ENCODE data around the gene UROS.

Gene UROS

GRCh38 chr10:125783408-125783807 lies 39.6 kb downstream of the UROS start:
- Histone ChIP-seq H4K20me1 (ENCODE audit: control insufficient read depth, insufficient read depth, low read depth, low read length) (no peaks in the 10 kb centered on the region), H3K27me3 (ENCODE audit: control insufficient read depth, low read length) (no peaks in the 10 kb centered on the region), H3K79me2 (ENCODE audit: control insufficient read depth, low read length) (no peaks in the 10 kb centered on the region), H3K36me3 (ENCODE audit: control insufficient read depth, low read length) (no peaks in the 10 kb centered on the region; the same call in 1 of the 2 replicates), H3K4me3 (ENCODE audit: low read length) (no peak overlapping the region), H3K4me1 (ENCODE audit: control insufficient read depth, low read length) (peaks cover 9% of the 10 kb centered on the region), H3K27ac (ENCODE audit: low read depth, low read length) (no peak overlapping the region), H3K4me2 (ENCODE audit: low read length) (no peak overlapping the region), H3K9me3 (ENCODE audit: control insufficient read depth, insufficient read depth, low read length) (no peaks in the 10 kb centered on the region), H3K9me2 (replicated peaks; ENCODE audit: control insufficient read depth, low read length) (no peaks in the 10 kb centered on the region), H3F3A (ENCODE audit: control insufficient read depth, insufficient read depth) (no peaks in the 10 kb centered on the region)
- TF ChIP-seq EZH2phosphoT487 (IDR thresholded peaks at IDR 0.05; ENCODE audit: borderline replicate concordance, low read length): no peak
- no peak for TF ChIP-seq CTCF (IDR thresholded peaks at IDR 0.05; ENCODE audit: low read depth, low read length, poor library complexity, severe bottlenecking)

- no peak for TF ChIP-seq CTCF (IDR thresholded peaks at IDR 0.05; ENCODE audit: low read depth, low read length, poor library complexity, severe bottlenecking)
- TF ChIP-seq EZH2phosphoT487 (IDR thresholded peaks at IDR 0.05; ENCODE audit: borderline replicate concordance, low read length): no peak
- no peaks in the 10 kb centered on the region for H3K27me3 ChIP-seq (ENCODE audit: control insufficient read depth, low read length)
- H4K20me1 ChIP-seq (ENCODE audit: control insufficient read depth, insufficient read depth, low read depth, low read length): no peaks in the 10 kb centered on the region
- no peaks in the 10 kb centered on the region for H3K36me3 ChIP-seq (ENCODE audit: control insufficient read depth, low read length)
- H3K4me3 ChIP-seq (ENCODE audit: low read length): no peak overlapping the region
- H3K27ac ChIP-seq (ENCODE audit: low read depth, low read length): no peak overlapping the region
- no peak overlapping the region for H3K4me2 ChIP-seq (ENCODE audit: low read length)
- no peaks in the 10 kb centered on the region for H3K9me3 ChIP-seq (ENCODE audit: control insufficient read depth, insufficient read depth, low read length)
- no peaks in the 10 kb centered on the region for H3K9me2 ChIP-seq (replicated peaks; ENCODE audit: control insufficient read depth, low read length)
- peaks cover 5% of the 10 kb centered on the region; the same call in 1 of the 2 replicates for H3K4me1 ChIP-seq (ENCODE audit: control insufficient read depth, low read length)
- no peaks in the 10 kb centered on the region for H3F3A ChIP-seq (ENCODE audit: control insufficient read depth, insufficient read depth)
- no peaks in the 10 kb centered on the region for H3K79me2 ChIP-seq (ENCODE audit: control insufficient read depth, low read length)
Measured at GRCh38 chr10:125782616-125783015, 40.4 kb downstream of the UROS start.

GRCh38 chr10:125782054-125782453 lies 41.0 kb downstream of the UROS start:
- H3K27me3 ChIP-seq (ENCODE audit: control insufficient read depth, low read length): no peaks in the 10 kb centered on the region
- H3K27ac ChIP-seq (ENCODE audit: low read depth, low read length): no peak overlapping the region
- no peaks in the 10 kb centered on the region for H3K9me2 ChIP-seq (replicated peaks; ENCODE audit: control insufficient read depth, low read length)
- peaks cover 5% of the 10 kb centered on the region; the same call in 1 of the 2 replicates for H3K4me1 ChIP-seq (ENCODE audit: control insufficient read depth, low read length)
- H4K20me1 ChIP-seq (ENCODE audit: control insufficient read depth, insufficient read depth, low read depth, low read length): no peaks in the 10 kb centered on the region
- no peaks in the 10 kb centered on the region for H3F3A ChIP-seq (ENCODE audit: control insufficient read depth, insufficient read depth)
- H3K9me3 ChIP-seq (ENCODE audit: control insufficient read depth, insufficient read depth, low read length): no peaks in the 10 kb centered on the region
- H3K4me2 ChIP-seq (ENCODE audit: low read length): no peak overlapping the region
- TF ChIP-seq CTCF (IDR thresholded peaks at IDR 0.05; ENCODE audit: low read depth, low read length, poor library complexity, severe bottlenecking): no peak
- TF ChIP-seq EZH2phosphoT487 (IDR thresholded peaks at IDR 0.05; ENCODE audit: borderline replicate concordance, low read length): no peak
- H3K4me3 ChIP-seq (ENCODE audit: low read length): no peak overlapping the region
- H3K79me2 ChIP-seq (ENCODE audit: control insufficient read depth, low read length): no peaks in the 10 kb centered on the region
- H3K36me3 ChIP-seq (ENCODE audit: control insufficient read depth, low read length): no peaks in the 10 kb centered on the region
